ENCODE results near the gene CGNL1. TPM values are rescaled to one million over a fixed set of nuclear protein-coding genes. Genes with fewer than 3 reads are reported as not detected.

The CGNL1 gene
- total and polyA plus RNA-seq, 4 donors = 14.5 to 30.9 (median 19.1) TPM

GRCh38 chr15:57592836-57593420, 216.6 kb downstream of the CGNL1 start:
- H3K4me1 ChIP-seq (ENCODE audit: control insufficient read depth, insufficient read depth, low read length) = peaks cover 14% of the 10 kb centered on the region
- 100% methylated on average over 1 of the region's 5 CpGs for WGBS (ENCODE audit: insufficient coverage)
- no peaks in the 10 kb centered on the region for H3K36me3 ChIP-seq (ENCODE audit: control insufficient read depth, insufficient read depth, low read length)
- H3K27ac ChIP-seq (ENCODE audit: low read depth, low read length) = no peak overlapping the region
- H3K4me3 ChIP-seq (ENCODE audit: low read depth, low read length) = no peak overlapping the region
- no peak for DNase-seq (ENCODE audit: low read depth in 4 of 6, low spot score in 6 of 6)
- H3K9me3 ChIP-seq (ENCODE audit: control insufficient read depth, insufficient read depth, low read length) = no peaks in the 10 kb centered on the region
- H3K27me3 ChIP-seq (ENCODE audit: control insufficient read depth, insufficient read depth, low read length) = peaks cover 17% of the 10 kb centered on the region

DNA sequence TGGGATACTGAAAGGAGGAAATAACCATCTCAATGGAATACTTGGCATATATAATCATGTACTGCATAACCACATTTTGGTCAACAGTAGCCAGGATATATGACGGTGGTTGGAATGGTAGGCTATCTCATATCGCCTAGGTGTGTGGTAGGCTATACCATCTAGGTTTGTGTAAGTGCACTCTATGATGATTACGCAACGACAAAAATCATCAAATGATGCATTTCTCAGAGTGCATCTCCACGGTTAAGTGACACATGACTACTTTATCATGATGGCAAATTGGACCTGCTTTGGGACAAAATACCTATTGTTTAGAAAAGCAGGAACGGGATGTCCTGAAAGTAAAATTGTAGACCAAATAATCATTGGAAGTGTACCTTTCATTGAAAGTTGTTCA, 218.2 kb downstream of the CGNL1 start:
- Histone ChIP-seq H3K4me1 (ENCODE audit: control insufficient read depth, insufficient read depth, low read length) (peaks cover 14% of the 10 kb centered on the region), H3K27me3 (ENCODE audit: control insufficient read depth, insufficient read depth, low read length) (peaks cover 17% of the 10 kb centered on the region), H3K27ac (ENCODE audit: low read depth, low read length) (no peak overlapping the region), H3K36me3 (ENCODE audit: control insufficient read depth, insufficient read depth, low read length) (no peaks in the 10 kb centered on the region), H3K4me3 (ENCODE audit: low read depth, low read length) (no peak overlapping the region), H3K9me3 (ENCODE audit: control insufficient read depth, insufficient read depth, low read length) (no peaks in the 10 kb centered on the region)
- no peak for DNase-seq (ENCODE audit: low read depth in 4 of 6, low spot score in 6 of 6)
- 94% methylated on average over 2 of the region's 6 CpGs for WGBS (ENCODE audit: insufficient coverage)

DNA sequence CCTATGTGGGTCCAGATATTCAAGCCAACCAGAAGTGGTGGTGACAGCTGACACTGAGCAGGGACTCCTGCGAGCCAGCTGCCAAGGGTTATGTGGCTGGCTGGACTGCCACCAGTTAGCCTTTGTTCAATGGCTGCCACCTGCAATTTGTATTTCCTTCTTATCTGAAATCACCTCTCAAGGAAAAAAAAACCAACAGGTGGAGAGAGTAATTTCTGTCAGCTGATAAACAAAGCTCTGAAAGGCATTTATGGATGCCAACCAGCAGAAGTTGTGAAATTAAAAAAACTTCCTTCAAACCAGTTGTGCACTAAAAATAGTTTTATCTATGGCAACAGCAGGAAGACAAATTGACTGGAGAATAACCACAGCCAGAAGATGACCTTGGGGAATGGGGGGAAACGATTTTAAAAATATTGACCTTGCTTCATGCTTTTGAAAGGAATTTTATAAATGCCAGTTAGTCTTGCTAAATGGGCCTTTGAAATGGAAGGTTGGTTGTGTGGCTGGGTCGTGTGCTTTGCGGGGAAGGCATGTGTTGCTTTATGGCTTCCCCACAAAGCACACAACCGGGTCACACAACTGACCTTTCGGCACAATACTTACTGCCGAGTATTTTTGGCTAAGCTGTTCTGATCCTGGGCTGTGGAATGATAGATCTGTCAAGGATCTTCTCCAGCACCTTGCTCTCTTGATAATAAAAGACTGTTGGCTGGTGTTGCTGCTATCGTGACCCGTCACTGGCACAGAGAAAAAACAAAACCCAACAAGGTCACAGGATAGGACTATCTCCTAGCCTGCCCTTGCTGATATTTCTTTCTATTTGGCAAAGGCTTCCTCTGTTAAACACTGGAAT, 218.9 kb downstream of the CGNL1 start:
- peaks cover 11% of the 10 kb centered on the region for H3K4me1 ChIP-seq (ENCODE audit: control insufficient read depth, insufficient read depth, low read length)
- no peak overlapping the region for H3K27ac ChIP-seq (ENCODE audit: low read depth, low read length)
- H3K4me3 ChIP-seq (ENCODE audit: low read depth, low read length) = no peak overlapping the region
- peaks cover 17% of the 10 kb centered on the region for H3K27me3 ChIP-seq (ENCODE audit: control insufficient read depth, insufficient read depth, low read length)
- WGBS (ENCODE audit: insufficient coverage) = 71% methylated on average over 6 of the region's 9 CpGs
- H3K9me3 ChIP-seq (ENCODE audit: control insufficient read depth, insufficient read depth, low read length) = no peaks in the 10 kb centered on the region
- no peaks in the 10 kb centered on the region for H3K36me3 ChIP-seq (ENCODE audit: control insufficient read depth, insufficient read depth, low read length)
- no peak for DNase-seq (ENCODE audit: low read depth in 4 of 6, low spot score in 6 of 6)

DNA sequence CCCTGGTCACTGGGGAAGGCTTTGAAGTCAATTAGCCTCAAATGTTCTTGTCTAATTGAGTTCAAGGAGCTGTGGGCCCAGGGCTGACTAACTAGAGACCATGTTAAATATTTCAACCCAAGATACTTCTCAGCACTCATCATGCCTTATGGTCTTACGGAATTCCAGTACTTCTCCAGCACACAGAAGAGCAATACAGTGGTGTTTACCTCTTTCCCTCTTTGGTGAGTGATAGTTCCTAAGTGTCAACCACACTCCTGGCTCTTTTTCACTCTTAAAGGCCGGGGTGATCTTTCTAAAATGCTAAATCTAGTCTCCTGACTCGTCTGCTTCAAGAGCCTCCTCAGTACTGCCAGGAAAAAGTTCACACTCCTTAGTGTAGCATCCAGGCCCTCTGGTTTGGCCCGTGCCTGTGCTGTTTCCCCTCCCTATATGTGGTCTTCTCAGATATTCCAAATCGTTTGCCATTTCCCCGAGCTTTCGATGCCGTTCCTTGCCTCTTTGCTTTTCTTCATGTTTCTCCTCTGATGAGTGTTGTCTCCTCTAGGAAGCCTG, 220.1 kb downstream of the CGNL1 start:
- DNase-seq (ENCODE audit: low read depth in 4 of 6, low spot score in 6 of 6) = no peak
- Histone ChIP-seq H3K4me3 (ENCODE audit: low read depth, low read length) (no peak overlapping the region), H3K9me3 (ENCODE audit: control insufficient read depth, insufficient read depth, low read length) (no peaks in the 10 kb centered on the region), H3K27ac (ENCODE audit: low read depth, low read length) (no peak overlapping the region), H3K4me1 (ENCODE audit: control insufficient read depth, insufficient read depth, low read length) (peaks cover 8% of the 10 kb centered on the region), H3K36me3 (ENCODE audit: control insufficient read depth, insufficient read depth, low read length) (no peaks in the 10 kb centered on the region), H3K27me3 (ENCODE audit: control insufficient read depth, insufficient read depth, low read length) (peaks cover 10% of the 10 kb centered on the region)
- 90% methylated on average over 7 of the region's 8 CpGs for WGBS (ENCODE audit: insufficient coverage)

- peaks cover 5% of the 10 kb centered on the region for H3K4me1 ChIP-seq (ENCODE audit: control insufficient read depth, insufficient read depth, low read length)
Observed at GRCh38 chr15:57596978-57597377, 220.7 kb downstream of the CGNL1 start.

GRCh38 chr15:57597431-57597830, 221.1 kb downstream of the CGNL1 start:
- no peak overlapping the region for H3K4me3 ChIP-seq (ENCODE audit: low read depth, low read length)
- 89% methylated on average over 3 of the region's 3 CpGs for WGBS (ENCODE audit: insufficient coverage)
- H3K4me1 ChIP-seq (ENCODE audit: control insufficient read depth, insufficient read depth, low read length) = peaks cover under 1% of the 10 kb centered on the region
- H3K9me3 ChIP-seq (ENCODE audit: control insufficient read depth, insufficient read depth, low read length) = no peaks in the 10 kb centered on the region
- DNase-seq (ENCODE audit: low read depth in 4 of 6, low spot score in 6 of 6) = no peak
- peaks cover 3% of the 10 kb centered on the region for H3K27me3 ChIP-seq (ENCODE audit: control insufficient read depth, insufficient read depth, low read length)
- no peaks in the 10 kb centered on the region for H3K36me3 ChIP-seq (ENCODE audit: control insufficient read depth, insufficient read depth, low read length)
- no peak overlapping the region for H3K27ac ChIP-seq (ENCODE audit: low read depth, low read length)

More at GRCh38 chr15:57596978-57597377, 220.7 kb downstream of the CGNL1 start:
- Histone ChIP-seq H3K9me3 (ENCODE audit: control insufficient read depth, insufficient read depth, low read length) (no peaks in the 10 kb centered on the region), H3K27me3 (ENCODE audit: control insufficient read depth, insufficient read depth, low read length) (peaks cover 7% of the 10 kb centered on the region), H3K27ac (ENCODE audit: low read depth, low read length) (no peak overlapping the region), H3K4me3 (ENCODE audit: low read depth, low read length) (no peak overlapping the region), H3K36me3 (ENCODE audit: control insufficient read depth, insufficient read depth, low read length) (no peaks in the 10 kb centered on the region)
- 93% methylated on average over 2 of the region's 4 CpGs for WGBS (ENCODE audit: insufficient coverage)
- no peak for DNase-seq (ENCODE audit: low read depth in 4 of 6, low spot score in 6 of 6)

DNA sequence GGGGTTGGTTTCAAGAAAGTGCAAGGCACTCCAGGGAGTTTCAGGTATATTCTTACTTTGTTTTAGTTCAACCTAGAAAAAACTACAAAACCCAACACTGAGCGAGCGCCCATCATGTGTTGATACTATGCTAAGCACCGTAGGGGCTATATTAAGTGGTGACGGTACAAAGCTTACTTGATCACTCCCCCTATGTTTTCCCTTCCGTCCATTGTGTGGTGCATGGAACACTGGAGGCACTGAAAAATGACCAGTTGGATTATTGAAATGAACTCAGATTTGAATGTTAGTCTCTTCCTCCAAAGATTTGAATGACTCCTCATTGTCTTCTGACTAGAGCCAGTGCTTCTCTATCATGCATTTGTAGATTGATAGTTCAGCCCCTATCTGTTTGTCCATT, 222.0 kb downstream of the CGNL1 start:
- Histone ChIP-seq H3K9me3 (ENCODE audit: control insufficient read depth, insufficient read depth, low read length) (no peaks in the 10 kb centered on the region), H3K27ac (ENCODE audit: low read depth, low read length) (no peak overlapping the region), H3K27me3 (ENCODE audit: control insufficient read depth, insufficient read depth, low read length) (no peaks in the 10 kb centered on the region), H3K36me3 (ENCODE audit: control insufficient read depth, insufficient read depth, low read length) (no peaks in the 10 kb centered on the region), H3K4me1 (ENCODE audit: control insufficient read depth, insufficient read depth, low read length) (no peaks in the 10 kb centered on the region), H3K4me3 (ENCODE audit: low read depth, low read length) (no peak overlapping the region)
- no CpG with 5 or more reads among the region's 5 CpGs for WGBS (ENCODE audit: insufficient coverage)
- no peak for DNase-seq (ENCODE audit: low read depth in 4 of 6, low spot score in 6 of 6)

GRCh38 chr15:57599296-57599810, 223.0 kb downstream of the CGNL1 start:
- H3K27ac ChIP-seq (ENCODE audit: low read depth, low read length) = no peak overlapping the region
- H3K36me3 ChIP-seq (ENCODE audit: control insufficient read depth, insufficient read depth, low read length) = no peaks in the 10 kb centered on the region
- no peaks in the 10 kb centered on the region for H3K27me3 ChIP-seq (ENCODE audit: control insufficient read depth, insufficient read depth, low read length)
- WGBS (ENCODE audit: insufficient coverage) = 89% methylated on average over 7 of the region's 10 CpGs
- no peaks in the 10 kb centered on the region for H3K9me3 ChIP-seq (ENCODE audit: control insufficient read depth, insufficient read depth, low read length)
- H3K4me3 ChIP-seq (ENCODE audit: low read depth, low read length) = no peak overlapping the region
- DNase-seq (ENCODE audit: low read depth in 4 of 6, low spot score in 6 of 6) = no peak
- H3K4me1 ChIP-seq (ENCODE audit: control insufficient read depth, insufficient read depth, low read length) = peaks cover 2% of the 10 kb centered on the region

GRCh38 chr15:57600197-57600596, 223.9 kb downstream of the CGNL1 start:
- Histone ChIP-seq H3K4me3 (ENCODE audit: low read depth, low read length) (no peak overlapping the region), H3K9me3 (ENCODE audit: control insufficient read depth, insufficient read depth, low read length) (no peaks in the 10 kb centered on the region), H3K27ac (ENCODE audit: low read depth, low read length) (no peak overlapping the region), H3K4me1 (ENCODE audit: control insufficient read depth, insufficient read depth, low read length) (peaks cover 5% of the 10 kb centered on the region), H3K36me3 (ENCODE audit: control insufficient read depth, insufficient read depth, low read length) (no peaks in the 10 kb centered on the region), H3K27me3 (ENCODE audit: control insufficient read depth, insufficient read depth, low read length) (no peaks in the 10 kb centered on the region)
- no peak for DNase-seq (ENCODE audit: low read depth in 4 of 6, low spot score in 6 of 6)
- no CpG with 5 or more reads among the region's 1 CpG for WGBS (ENCODE audit: insufficient coverage)

All from spinal cord (tissue), 10 donors.